Measurements from ENCODE around the gene TUBB4A.

DNA sequence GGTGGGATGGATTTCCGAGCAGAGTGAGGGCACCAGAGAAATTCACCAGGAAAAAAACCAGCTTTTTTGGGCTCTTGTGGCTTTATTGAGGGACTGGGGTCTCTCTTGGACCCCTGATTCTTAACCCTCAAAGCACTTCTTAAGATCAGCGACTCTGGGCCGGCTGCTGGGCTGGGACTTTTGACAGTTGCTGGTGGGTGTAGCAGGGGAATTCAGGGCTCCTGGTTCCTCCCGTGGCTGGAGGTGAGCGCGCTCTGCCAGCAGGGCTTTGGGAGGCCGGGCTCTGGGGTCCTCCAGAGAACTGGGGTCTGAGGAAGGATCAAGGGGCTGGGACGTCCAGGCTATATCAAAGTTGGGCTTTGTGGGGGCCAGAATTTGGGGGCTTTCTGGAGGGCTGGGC, 34.7 kb downstream of the TUBB4A start:
- no peak for TF ChIP-seq POLR2A (IDR thresholded peaks at IDR 0.05; ENCODE audit: low read length)
- no peak for TF ChIP-seq GATA1 (IDR thresholded peaks at IDR 0.05; ENCODE audit: low read depth, low read length)
